HepG2 (cell line): ENCODE results near the gene ADAMTS13. TPM values are rescaled to one million over a fixed set of nuclear protein-coding genes. Genes with fewer than 3 reads are reported as not detected.

Experiments used
- ATAC-seq: fragments of 200-7000 bp; cut with Tn5 transposase; 3 replicates; pipeline ENCODE4 v1.9.1; 2020; ENCODE audit warnings: mild to moderate bottlenecking, moderate library complexity
- BruUV-seq: library from RNA; stranded (reverse); fragments of 400-500 nt; replicated peaks from 2 replicates; lab custom pipeline; 2021; lab: Mats Ljungman, UMichigan
- CTCF ChIA-PET: fragments of 300-600 bp; formaldehyde crosslinking; extraction: SDS; loops from one replicate; lab custom pipeline; 2021; ENCODE audit warnings: low total read pairs, inconsistent platforms, low intra/inter-chr PET ratio; lab: Yijun Ruan, JAX
- POLR2A ChIA-PET: fragments of 350-600 bp; sonication (Branson Sonifier 250); formaldehyde crosslinking; loops from one replicate; lab custom pipeline; 2020; ENCODE audit warnings: antibody characterized with exemption, inconsistent platforms; lab: Yijun Ruan, JAX
- DNase-seq: peaks from one replicate; pipeline ENCODE4 v3.0.0-alpha.2; 2015; ENCODE audit warnings: low spot score
- FAIRE-seq: peaks from 3 replicates; lab custom pipeline; 2011; peaks lifted over from hg19 to GRCh38; lab: Jason Lieb, UNC
- H2AFZ ChIP-seq: one replicate; pipeline ENCODE4 v1.6.1; 2011; ENCODE audit warnings: low read length, inconsistent platforms
- H3K27ac ChIP-seq: fragments of 300-600 bp; 3 replicates; pipeline ENCODE4 v1.8.0; 2011; ENCODE audit warnings: mixed run types, mild to moderate bottlenecking, mixed read lengths, low read length, inconsistent platforms; ENCODE audit not compliant: insufficient read depth; ENCODE audit errors: extremely low read length
- H3K27me3 ChIP-seq, 2 experiments: fragments of 200-600 bp in 1 of 2; 2 replicates in 1 of 2; 3 replicates in 1 of 2; pipeline versions ENCODE4 v1.6.0 to v1.8.0; 2011; ENCODE audit warnings: low read length in 2 of 2, mild to moderate bottlenecking in 2 of 2, moderate library complexity in 2 of 2, inconsistent platforms in 1 of 2; ENCODE audit not compliant: insufficient read depth in 2 of 2, control insufficient read depth in 1 of 2
- H3K36me3 ChIP-seq, 2 experiments: fragments of 200-600 bp in 1 of 2; replicated peaks in 1 of 2; 2 replicates in 1 of 2; 3 replicates in 1 of 2; pipeline versions ENCODE4 v1.5.1 to v1.8.0; 2011; ENCODE audit warnings: low read length in 2 of 2, inconsistent platforms in 1 of 2; ENCODE audit not compliant: insufficient read depth in 2 of 2, control insufficient read depth in 1 of 2
- H3K4me1 ChIP-seq: 2 replicates; pipeline ENCODE4 v1.5.1; 2012; ENCODE audit warnings: low read length, inconsistent platforms; ENCODE audit not compliant: insufficient read depth
- H3K4me2 ChIP-seq: 2 replicates; pipeline ENCODE4 v1.6.0; 2011; ENCODE audit warnings: low read depth, low read length, inconsistent platforms
- H3K4me3 ChIP-seq, 3 experiments: fragments of 200-600 bp in 1 of 3; sonication (generic), shearing (Covaris generic) in 1 of 3; replicated peaks in 1 of 3; 2 replicates each; pipeline ENCODE4 v1.5.1; 2011 to 2016; ENCODE audit warnings: low read length in 3 of 3, inconsistent platforms in 2 of 3, low read depth in 2 of 3, mild to moderate bottlenecking in 2 of 3, control low read depth in 1 of 3, mixed read lengths in 1 of 3; ENCODE audit not compliant: insufficient read depth in 1 of 3
- H3K79me2 ChIP-seq: one replicate; pipeline ENCODE4 v1.6.1; 2011; ENCODE audit warnings: low read length, inconsistent platforms; ENCODE audit not compliant: insufficient read depth
- H3K9ac ChIP-seq: 2 replicates; pipeline ENCODE4 v1.6.0; 2011; ENCODE audit warnings: mild to moderate bottlenecking, low read depth, low read length, inconsistent platforms; ENCODE audit not compliant: insufficient read depth
- H3K9me3 ChIP-seq: 2 replicates; pipeline ENCODE4 v1.5.1; 2012; ENCODE audit warnings: mild to moderate bottlenecking, low read length
- H4K20me1 ChIP-seq: 2 replicates; pipeline ENCODE4 v1.6.0; 2011; ENCODE audit warnings: inconsistent platforms, mild to moderate bottlenecking, low read length, moderate library complexity; ENCODE audit not compliant: insufficient read depth
- CHD2 ChIP-seq: IDR thresholded peaks from 2 replicates; pipeline ENCODE4 v1.6.1; 2011; ENCODE audit warnings: low read depth, low read length, improper control_type of control experiment
- FUBP1 ChIP-seq: sonication (generic); formaldehyde crosslinking; IDR thresholded peaks from 2 replicates; pipeline ENCODE4 v1.5.1; 2020; ENCODE audit warnings: missing genetic modification reagents, mild to moderate bottlenecking, borderline replicate concordance
- HNRNPL ChIP-seq: fragments of 200-400 bp; formaldehyde crosslinking; IDR thresholded peaks from 2 replicates; pipeline ENCODE4 v1.6.1; 2017; ENCODE audit warnings: mild to moderate bottlenecking, low read depth, low read length
- IRF1 ChIP-seq: sonication (generic); formaldehyde crosslinking; IDR thresholded peaks from 2 replicates; pipeline ENCODE4 v1.4.0; 2020; ENCODE audit warnings: low read depth, mild to moderate bottlenecking, missing genetic modification reagents
- KLF16 ChIP-seq, 2 experiments: sonication (generic) in 1 of 2; formaldehyde crosslinking in 1 of 2; IDR thresholded peaks; 2 replicates each; pipeline versions ENCODE4 v1.6.1 to v1.8.0; 2016 to 2023; ENCODE audit warnings: missing genetic modification reagents in 2 of 2, missing compliant biosample characterization in 1 of 2
- PAXIP1 ChIP-seq: sonication (generic); formaldehyde crosslinking; conservative IDR thresholded peaks from 2 replicates; pipeline ENCODE4 v1.4.0; 2020; ENCODE audit warnings: mild to moderate bottlenecking, missing genetic modification reagents, moderate library complexity
- RFX5 ChIP-seq: IDR thresholded peaks from 2 replicates; pipeline ENCODE4 v1.6.1; 2011; ENCODE audit warnings: low read depth, low read length, improper control_type of control experiment
- RXRB ChIP-seq: IDR thresholded peaks from 2 replicates; pipeline ENCODE4 v1.6.1; 2016; ENCODE audit warnings: borderline replicate concordance, missing genetic modification reagents, missing compliant biosample characterization
- SUZ12 ChIP-seq: fragments of 150-350 bp; IDR thresholded peaks from 2 replicates; pipeline ENCODE4 v1.6.1; 2014; ENCODE audit warnings: low read depth, low read length
- TCF7 ChIP-seq: sonication (generic); IDR thresholded peaks from 2 replicates; pipeline ENCODE4 v1.6.1; 2016; ENCODE audit warnings: antibody characterized with exemption, low read depth
- ZBTB46 ChIP-seq: sonication (generic); formaldehyde crosslinking; IDR thresholded peaks from 2 replicates; pipeline ENCODE4 v1.4.0; 2020; ENCODE audit warnings: mild to moderate bottlenecking, missing genetic modification reagents, borderline replicate concordance
- ZNF33B ChIP-seq: sonication (generic); formaldehyde crosslinking; IDR thresholded peaks from 2 replicates; pipeline ENCODE4 v1.5.1; 2020; ENCODE audit warnings: mild to moderate bottlenecking, missing genetic modification reagents
- ZNF430 ChIP-seq: sonication (generic); formaldehyde crosslinking; IDR thresholded peaks from 2 replicates; pipeline ENCODE4 v1.9.0; 2021; ENCODE audit warnings: mild to moderate bottlenecking, missing genetic modification reagents
- ZNF598 ChIP-seq: sonication (generic); formaldehyde crosslinking; IDR thresholded peaks from 2 replicates; pipeline ENCODE4 v1.5.1; 2020; ENCODE audit warnings: mild to moderate bottlenecking, missing genetic modification reagents, borderline replicate concordance
- ZSCAN12 ChIP-seq: sonication (generic); formaldehyde crosslinking; IDR thresholded peaks from 2 replicates; pipeline ENCODE4 v1.9.0; 2021; ENCODE audit warnings: mild to moderate bottlenecking, missing genetic modification reagents
- WGBS: methylation state at CpG from one replicate; pipeline ENCODE4 v1.1.6; 2017; ENCODE audit warnings: low lambda C conversion rate; 5-methylcytosine and 5-hydroxymethylcytosine counted together
- in situ Hi-C: cut with HindIII; loops from 2 replicates; pipeline ENCODE4 v1.10.0; 2017; ENCODE audit warnings: low pct_unique_long_range_greater_than_20kb; ENCODE audit not compliant: extremely low pct_ligation_motif_present
- intact Hi-C: fragments of 100-400 bp; cut with micrococcal nuclease; formaldehyde crosslinking; loops from one replicate; pipeline ENCODE4 v1.10.0; 2022; ENCODE audit not compliant: unreplicated experiment
- polyA plus RNA-seq, 8 experiments: library from polyadenylated mRNA; depleted of rRNA in 3 of 8; stranded (reverse) in 7 of 8; unstranded in 1 of 8; fragments of >200 nt; fragmentation: Illumina TruSeq in 4 of 8; extraction: Trizol in 4 of 8; gene quantifications; 2 replicates each; pipeline versions ENCODE4 v1.2.1 to v1.2.3, GENCODE V29; 2011 to 2016; ENCODE audit warnings: low read depth in 4 of 8, missing spikeins in 1 of 8, mixed read lengths in 1 of 8; ENCODE audit not compliant: insufficient read depth in 1 of 8
- total RNA-seq, 5 experiments: library from RNA; depleted of rRNA; stranded (reverse); fragments of >200 nt; fragmentation: Illumina TruSeq; extraction: Trizol; gene quantifications; 2 replicates each; pipeline ENCODE4 v1.2.3, GENCODE V29; 2016; ENCODE audit warnings: low read depth in 1 of 5

Gene ADAMTS13
- total and polyA plus RNA-seq, 2 of the 13 experiments (the other 11 are each of a cell fraction or from before 2014, with no cell fraction given), result 0.91 to 4.5 TPM

GRCh38 chr9:133507246-133507965 lies 85.2 kb downstream of the ADAMTS13 start (continued):
- TF ChIP-seq ZSCAN12 (no peak), TCF7 (no peak), FUBP1 (CRISPR knock-in tag) (no peak), SUZ12 (no peak), HNRNPL (0 out of 2 replicates have a peak, but pooled peaks have one; percentile 9)
- TF ChIP-seq, all 625 proteins: peak for 2

- POLR2A ChIA-PET, result no interaction called here
- H3K36me3 ChIP-seq, result no peaks in the 10 kb centered on the region
- H3K4me2 ChIP-seq, result no peak overlapping the region
- WGBS, result 47% methylated on average over 5 of the region's 8 CpGs
- H3K9ac ChIP-seq, result no peak overlapping the region
- intact Hi-C loops (no loop called here), in situ Hi-C loops (no loop called here)
- FAIRE-seq (no peak), ATAC-seq (no peak), DNase-seq (no peak)
- no TSS peak for BruUV-seq
- H3K27ac ChIP-seq, result no peak overlapping the region
- no peak overlapping the region for H3K4me3 ChIP-seq
- H2AFZ ChIP-seq, result no peak overlapping the region
- H3K4me1 ChIP-seq, result peaks cover 56% of the 10 kb centered on the region
- H4K20me1 ChIP-seq, result no peaks in the 10 kb centered on the region
- CTCF ChIA-PET, result no interaction called here
- no peaks in the 10 kb centered on the region for H3K9me3 ChIP-seq
- H3K79me2 ChIP-seq, result no peaks in the 10 kb centered on the region
- peaks cover 2 to 31% of the 10 kb centered on the region in 2 experiments; a peak in 3 of 5 replicates for H3K27me3 ChIP-seq
- TF ChIP-seq ZNF598 (CRISPR knock-in tag) (no peak), ZNF430 (CRISPR knock-in tag) (no peak), CHD2 (no peak), KLF16 (CRISPR knock-in tag; IDR thresholded peaks at IDR 0.05) (no peak), IRF1 (CRISPR knock-in tag) (no peak), PAXIP1 (no peak), RFX5 (no peak), ZNF33B (CRISPR knock-in tag) (no peak), ZBTB46 (no peak), RXRB (CRISPR knock-in tag) (no peak)
Observed at GRCh38 chr9:133508046-133508445, 85.9 kb downstream of the ADAMTS13 start.
